Measurements from ENCODE around the gene IGF1.

The IGF1 gene

GRCh38 chr12:102347811-102348210 is 132.6 kb downstream of the IGF1 start:
- Histone ChIP-seq H3K27ac (ENCODE audit: extremely low read depth, low read depth, low read length) (no peak overlapping the region), H3K36me3 (ENCODE audit: control insufficient read depth in 2 of 2, insufficient read depth in 1 of 2, low read length in 2 of 2) (no peaks in the 10 kb centered on the region), H3K4me3 (ENCODE audit: low read depth, low read length) (no peak overlapping the region), H3K9me3 (ENCODE audit: control insufficient read depth, insufficient read depth, low read depth, low read length) (no peaks in the 10 kb centered on the region), H3K4me1 (ENCODE audit: control insufficient read depth, insufficient read depth, low read length) (no peaks in the 10 kb centered on the region)
- CTCF ChIA-PET: no interaction called here
- POLR2A ChIA-PET: no interaction called here
- TF ChIP-seq ZNF529 (tag by site-specific recombination; IDR thresholded peaks at IDR 0.05; ENCODE audit: insufficient replicate concordance): no peak
- TF ChIP-seq ZNF404 (tag by site-specific recombination; IDR thresholded peaks at IDR 0.05): no peak
- no peak for TF ChIP-seq ZNF18 (tag by site-specific recombination; IDR thresholded peaks at IDR 0.05)
- no peak for TF ChIP-seq TCF7L2 (IDR thresholded peaks at IDR 0.05; ENCODE audit: borderline replicate concordance, low read depth, low read length)
- TF ChIP-seq ZBTB21 (tag by site-specific recombination; IDR thresholded peaks at IDR 0.05): no peak
- TF ChIP-seq ZBTB10 (tag by site-specific recombination; IDR thresholded peaks at IDR 0.05): no peak
- no peak for TF ChIP-seq TSHZ1 (tag by site-specific recombination; IDR thresholded peaks at IDR 0.05; ENCODE audit: borderline replicate concordance)
- no peak for TF ChIP-seq TRIM28 (IDR thresholded peaks at IDR 0.05; ENCODE audit: borderline replicate concordance, low read length)
- TF ChIP-seq ZNF548 (tag by site-specific recombination; IDR thresholded peaks at IDR 0.05): no peak
- TF ChIP-seq ZNF624 (tag by site-specific recombination; IDR thresholded peaks at IDR 0.05): no peak
- TF ChIP-seq ZBTB17 (tag by site-specific recombination; IDR thresholded peaks at IDR 0.05): no peak
- no peak for TF ChIP-seq ZNF366 (tag by site-specific recombination; conservative IDR thresholded peaks at IDR 0.05)
- no peak for TF ChIP-seq ZNF426 (tag by site-specific recombination; IDR thresholded peaks at IDR 0.05)
- TF ChIP-seq MEIS1 (CRISPR knock-in tag; IDR thresholded peaks at IDR 0.05; ENCODE audit: borderline replicate concordance): no peak
- no peak for TF ChIP-seq YY1 (tag by site-specific recombination; IDR thresholded peaks at IDR 0.05)
- TF ChIP-seq ZNF692 (tag by site-specific recombination; IDR thresholded peaks at IDR 0.05): no peak
- TF ChIP-seq ZNF701 (tag by site-specific recombination; IDR thresholded peaks at IDR 0.05): no peak
- no peak for TF ChIP-seq ZNF544 (tag by site-specific recombination; IDR thresholded peaks at IDR 0.05)

Measured in HEK293 (cell line).